Adrenal gland (tissue), 5 donors: ENCODE measurements around the gene ASAP2.

Experiments
- POLR2A ChIP-seq, 2 donors: fragments of 450-650 bp; IDR thresholded peaks; one replicate each; pipeline ENCODE4 v1.6.1; 2017; ENCODE audit warnings: antibody characterized with exemption in 2 of 2, mild to moderate bottlenecking in 2 of 2, moderate library complexity in 1 of 2
- TF ChIP-seq, protein P1 (sequence below), 6 experiments: fragments of 450-650 bp in 4 of 6; fragments of 200-600 bp in 2 of 6; sonication (generic) in 1 of 6; IDR thresholded peaks; 1 replicate in 5 of 6; 2 replicates in 1 of 6; pipeline versions ENCODE4 v1.5.1 to v1.8.0; 2016 to 2021; ENCODE audit warnings: antibody characterized with exemption in 6 of 6, mild to moderate bottlenecking in 2 of 6, moderate library complexity in 1 of 6
- donor health status: DM: no; HTN: no; CAD: no.

DNA sequence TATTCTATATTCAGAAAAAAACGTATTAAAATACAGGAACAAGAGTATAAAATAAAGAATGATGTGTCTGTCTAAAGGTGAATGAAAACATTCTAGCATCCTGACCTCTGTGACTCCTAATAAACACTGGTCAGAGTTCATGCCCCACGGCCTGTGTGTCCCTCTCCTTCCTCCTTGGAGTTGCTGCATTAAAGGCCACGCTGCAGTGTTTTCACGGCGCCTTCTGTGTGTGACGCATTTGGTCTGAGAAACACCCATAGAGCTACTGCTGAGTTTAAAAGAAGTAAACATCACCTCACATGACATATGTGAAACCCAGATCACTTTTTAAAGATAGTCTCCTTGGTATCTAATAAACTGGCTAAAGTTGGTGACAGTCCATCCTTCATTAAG lies 126.2 kb downstream of the ASAP2 start:
- TF ChIP-seq POLR2A (IDR thresholded peaks at IDR 0.05) = no peak
- TF ChIP-seq, protein P1, sequence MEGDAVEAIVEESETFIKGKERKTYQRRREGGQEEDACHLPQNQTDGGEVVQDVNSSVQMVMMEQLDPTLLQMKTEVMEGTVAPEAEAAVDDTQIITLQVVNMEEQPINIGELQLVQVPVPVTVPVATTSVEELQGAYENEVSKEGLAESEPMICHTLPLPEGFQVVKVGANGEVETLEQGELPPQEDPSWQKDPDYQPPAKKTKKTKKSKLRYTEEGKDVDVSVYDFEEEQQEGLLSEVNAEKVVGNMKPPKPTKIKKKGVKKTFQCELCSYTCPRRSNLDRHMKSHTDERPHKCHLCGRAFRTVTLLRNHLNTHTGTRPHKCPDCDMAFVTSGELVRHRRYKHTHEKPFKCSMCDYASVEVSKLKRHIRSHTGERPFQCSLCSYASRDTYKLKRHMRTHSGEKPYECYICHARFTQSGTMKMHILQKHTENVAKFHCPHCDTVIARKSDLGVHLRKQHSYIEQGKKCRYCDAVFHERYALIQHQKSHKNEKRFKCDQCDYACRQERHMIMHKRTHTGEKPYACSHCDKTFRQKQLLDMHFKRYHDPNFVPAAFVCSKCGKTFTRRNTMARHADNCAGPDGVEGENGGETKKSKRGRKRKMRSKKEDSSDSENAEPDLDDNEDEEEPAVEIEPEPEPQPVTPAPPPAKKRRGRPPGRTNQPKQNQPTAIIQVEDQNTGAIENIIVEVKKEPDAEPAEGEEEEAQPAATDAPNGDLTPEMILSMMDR (IDR thresholded peaks at IDR 0.05) = no peak
